Activated naive CD4-positive, alpha-beta T cell treated with anti-CD3 and anti-CD28 coated beads, Interleukin-2, amount 50 U/mL, for 16 hours (primary cell): ENCODE measurements around the gene TMEM238L.

Experiments used
- DNase-seq: peaks from one replicate; pipeline ENCODE4 v3.0.0-alpha.2; 2020

The TMEM238L gene

DNA sequence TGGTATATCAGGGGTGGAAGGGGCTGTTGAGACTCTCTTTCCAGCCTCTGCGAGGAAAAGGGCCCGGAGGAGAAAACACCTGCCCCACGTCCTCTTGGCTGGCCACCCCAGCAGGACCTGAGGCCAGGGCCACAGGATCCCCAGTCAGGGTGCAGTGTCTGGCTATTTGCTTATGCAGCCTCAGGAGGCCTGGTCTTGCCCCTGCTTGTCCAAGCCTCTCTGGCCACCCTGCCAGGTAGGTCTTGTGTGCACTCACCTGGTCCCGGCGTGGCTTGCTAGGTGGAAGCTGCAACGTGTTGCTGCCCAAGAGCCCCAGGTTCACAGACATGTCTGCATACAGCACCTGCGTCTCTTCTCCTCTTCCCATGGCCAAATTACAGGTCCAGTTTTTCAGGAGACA is 549 bp downstream of the TMEM238L start:
- no peak for DNase-seq

GRCh38 chr17:10802496-10803284 is 1.2 kb downstream of the TMEM238L start:
- no peak for DNase-seq

GRCh38 chr17:10799407-10799806 is 4.5 kb downstream of the TMEM238L start:
- no peak for DNase-seq

DNA sequence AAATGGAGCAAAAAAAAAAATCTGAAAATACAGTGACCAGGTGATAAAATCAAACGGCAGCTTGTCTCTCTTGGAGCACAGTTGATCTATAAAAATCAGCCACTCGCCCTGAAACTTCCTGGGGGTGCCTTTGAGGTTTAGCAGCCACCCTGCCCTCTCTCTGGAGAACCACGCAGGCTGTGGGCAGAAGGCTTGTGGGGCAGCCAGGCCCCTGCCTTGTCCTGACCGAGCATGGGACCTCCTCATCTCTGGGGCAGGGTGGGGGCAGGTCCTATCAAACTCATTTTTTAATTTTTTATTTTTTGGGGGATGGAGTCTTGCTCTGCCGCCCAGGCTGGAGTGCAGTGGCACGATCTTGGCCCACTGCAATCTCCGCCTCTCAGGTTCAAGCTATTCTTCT is 5.0 kb downstream of the TMEM238L start:
- DNase-seq: no peak

DNA sequence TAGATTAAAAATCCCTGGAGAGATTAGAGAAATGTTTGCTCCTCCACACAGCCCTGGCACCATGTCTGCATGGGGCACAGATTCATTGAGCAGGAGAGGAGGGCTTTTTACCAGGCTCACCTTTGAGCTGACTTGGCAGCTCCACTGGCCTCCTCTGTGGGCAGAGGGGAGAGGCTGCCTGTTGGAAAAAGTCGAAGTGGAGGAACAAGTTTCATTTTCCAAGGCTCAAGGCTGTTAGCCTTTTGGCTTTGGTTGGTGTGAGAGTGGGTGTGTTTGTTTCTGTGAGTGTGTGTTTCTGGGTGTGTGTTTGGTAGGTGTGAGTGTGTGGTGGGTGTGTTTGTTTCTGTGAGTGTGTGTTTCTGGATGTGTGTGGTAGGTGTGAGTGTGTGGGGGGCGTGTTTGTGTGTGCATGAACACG is 5.6 kb downstream of the TMEM238L start:
- DNase-seq: no peak

DNA sequence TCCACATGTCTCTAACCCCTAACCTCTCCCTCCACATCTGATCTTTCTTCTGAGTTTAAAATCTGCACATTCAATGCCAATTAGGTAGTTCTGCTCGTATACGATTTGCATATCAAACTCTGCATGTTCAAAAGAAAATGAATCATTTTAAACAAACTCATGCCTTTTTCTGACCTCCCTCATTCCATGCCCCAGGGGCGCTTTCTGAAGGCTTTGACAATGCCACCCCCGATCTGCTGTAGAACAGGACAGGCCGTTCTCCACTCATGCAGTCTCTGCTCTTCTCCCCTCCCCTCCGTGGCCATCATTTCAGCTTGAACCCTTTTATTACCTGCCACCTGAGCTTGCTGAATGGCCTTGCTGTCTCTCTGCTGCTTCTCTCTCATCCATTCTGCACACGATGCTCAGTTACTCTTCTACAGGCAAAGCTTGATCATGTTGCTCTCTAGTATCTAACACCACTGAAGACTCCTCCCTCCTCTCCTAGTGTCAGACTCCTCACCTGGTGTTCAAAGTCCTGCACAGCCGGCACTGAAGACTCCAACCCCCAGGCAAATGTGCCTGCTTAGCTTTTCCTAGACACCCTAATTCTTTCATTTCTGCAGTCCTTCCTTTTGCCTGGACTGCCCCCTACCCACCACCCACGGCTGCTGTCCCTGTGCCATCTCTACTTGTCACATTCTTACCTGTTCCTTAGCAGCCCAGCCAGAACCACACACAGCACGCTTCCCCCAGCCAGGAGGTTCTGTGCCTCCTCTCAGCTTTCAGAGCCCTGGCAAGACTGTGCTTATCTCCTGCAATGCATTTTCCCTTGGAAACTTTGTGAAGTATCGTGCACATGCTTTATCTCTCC is 6.2 kb downstream of the TMEM238L start:
- no peak for DNase-seq

DNA sequence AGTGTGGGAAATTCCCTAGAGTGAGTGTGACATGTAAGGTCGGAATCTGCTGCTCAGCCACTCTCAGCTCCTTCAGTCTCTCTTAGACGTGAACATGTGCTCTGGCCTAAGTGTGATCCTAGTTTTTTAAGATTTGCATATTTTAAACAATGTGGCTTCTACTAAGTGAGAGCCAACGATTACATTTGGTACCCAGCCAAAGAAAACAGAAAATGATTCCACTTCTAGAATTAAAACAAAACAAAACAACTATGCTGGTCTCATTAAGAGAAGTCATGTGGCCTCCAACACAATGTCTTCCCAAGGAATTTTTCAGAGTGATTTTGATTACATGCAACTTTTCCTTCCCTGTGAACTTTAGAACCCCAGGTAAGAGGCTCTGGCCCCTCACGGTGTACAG is 10.1 kb downstream of the TMEM238L start:
- DNase-seq: no peak

DNA sequence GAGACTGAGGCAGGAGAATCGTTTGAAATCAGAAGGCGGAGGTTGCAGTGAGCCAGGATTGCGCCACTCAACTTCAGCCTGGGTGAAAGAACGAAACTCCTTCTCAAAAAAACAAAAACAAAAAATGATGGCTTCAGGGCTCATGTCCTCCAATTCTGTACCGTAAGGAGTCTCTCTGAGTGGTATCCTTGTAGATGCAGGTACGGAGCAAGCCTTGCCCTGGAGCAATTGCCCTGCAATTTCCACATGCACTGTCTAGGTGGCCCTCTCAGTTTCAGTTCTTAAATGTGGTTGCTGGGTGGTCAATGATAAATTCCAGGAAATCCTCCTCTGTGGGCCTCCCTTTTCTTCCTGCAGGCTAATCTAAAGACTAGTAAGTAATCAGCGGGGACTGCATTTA is 10.6 kb downstream of the TMEM238L start:
- DNase-seq: no peak

GRCh38 chr17:10792151-10792550 is 11.7 kb downstream of the TMEM238L start:
- no peak for DNase-seq

GRCh38 chr17:10790491-10791401 is 13.2 kb downstream of the TMEM238L start:
- no peak for DNase-seq

DNA sequence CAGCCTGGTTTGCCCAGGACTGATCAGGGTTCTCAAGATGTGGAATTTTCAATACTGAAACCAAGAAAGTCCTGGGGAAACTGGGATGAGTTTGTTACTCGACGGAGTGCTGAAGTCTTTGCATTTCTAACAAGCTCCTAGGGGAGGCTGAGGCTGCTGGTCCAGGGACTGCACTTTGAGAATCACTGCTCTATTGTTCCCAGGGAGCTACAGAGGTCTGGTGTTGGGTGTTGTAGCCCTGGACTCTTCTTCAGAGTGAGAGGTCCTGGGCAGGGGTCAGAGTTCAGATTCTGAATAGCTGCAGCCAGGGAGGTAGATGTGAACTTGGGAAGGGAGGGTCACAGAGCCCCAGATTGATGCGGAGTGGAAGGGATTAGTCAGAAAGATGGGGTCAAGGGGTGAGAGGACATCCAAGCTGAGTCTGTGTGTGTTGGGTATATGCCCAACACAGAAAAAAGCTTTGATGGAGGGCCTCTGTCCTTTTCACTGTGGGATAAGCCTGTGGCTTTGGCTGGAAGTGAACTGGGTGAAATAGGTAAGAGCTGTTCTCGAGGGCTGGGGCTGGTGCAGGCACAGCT is 14.1 kb downstream of the TMEM238L start:
- no peak for DNase-seq

DNA sequence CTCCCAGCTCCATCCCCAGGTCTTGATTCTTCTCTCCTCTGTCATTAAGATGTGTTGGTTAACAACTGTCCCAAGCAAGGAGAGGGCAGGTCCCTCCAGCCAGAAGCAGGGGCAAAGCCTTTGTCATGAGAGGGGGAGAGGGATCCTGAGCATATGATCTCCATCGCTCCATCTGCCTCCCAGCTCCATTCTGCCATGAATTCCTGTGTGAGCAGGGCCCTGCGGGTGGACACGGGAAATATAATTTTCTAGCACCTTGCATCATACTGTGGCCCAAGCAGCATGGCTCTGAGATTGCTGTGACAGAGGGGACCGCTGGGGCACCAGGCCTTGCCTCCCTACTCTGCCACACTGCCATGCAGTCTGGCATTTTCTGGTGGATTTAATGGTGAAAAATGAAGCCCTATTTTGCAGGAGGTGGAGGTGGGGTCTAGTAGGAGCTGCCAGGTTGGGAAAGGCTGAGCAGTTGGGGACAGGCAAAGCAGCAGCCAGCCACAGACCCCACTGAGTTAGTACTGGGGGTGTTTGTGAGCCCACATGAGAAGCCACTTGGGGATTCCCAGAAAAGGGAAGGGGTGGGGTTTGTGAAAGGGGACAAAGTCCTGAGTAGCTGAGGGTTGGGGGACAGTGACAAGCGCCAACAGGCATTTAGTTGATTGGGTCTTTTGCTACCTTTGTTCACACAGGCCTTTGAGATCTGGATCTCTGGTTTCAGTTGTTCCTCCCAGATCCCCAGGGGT is 16.4 kb downstream of the TMEM238L start:
- DNase-seq: no peak

DNA sequence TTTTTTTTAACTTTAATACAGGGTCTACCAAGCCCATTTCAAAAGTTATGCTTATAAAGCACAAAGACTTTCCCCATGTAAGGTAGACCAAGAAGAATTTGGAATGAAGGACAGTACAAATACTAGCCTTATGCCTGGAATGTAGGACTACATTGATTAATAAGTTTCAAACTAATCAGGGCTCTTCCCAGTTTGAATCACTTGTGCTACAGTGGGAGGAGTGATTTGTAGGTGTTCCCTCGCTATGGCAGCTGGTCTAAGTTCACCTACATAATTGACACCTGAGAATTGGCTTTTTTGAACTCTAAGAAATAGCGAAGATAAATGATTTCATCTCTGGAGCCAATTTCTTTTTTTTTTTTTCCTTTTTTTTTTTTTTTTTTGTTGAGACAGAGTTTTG is 18.6 kb downstream of the TMEM238L start:
- DNase-seq: no peak

DNA sequence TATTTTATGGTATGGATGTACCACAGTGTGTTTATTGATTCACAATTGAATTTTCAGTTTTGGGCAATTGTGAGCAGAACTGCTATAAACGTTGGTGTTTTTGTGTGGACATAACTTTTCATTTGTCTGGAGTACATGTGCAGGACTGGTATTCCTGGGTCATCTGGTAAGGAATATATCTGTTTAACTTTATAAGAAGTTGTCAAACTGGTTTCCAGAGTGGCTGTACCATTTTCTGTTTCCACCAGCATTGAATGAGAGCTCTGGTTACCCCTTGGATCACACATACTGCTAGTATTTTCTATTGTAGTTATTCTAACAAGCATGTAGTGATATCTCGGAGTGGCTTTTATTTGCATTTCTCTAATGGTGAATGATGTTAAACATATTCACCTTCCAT is 24.3 kb downstream of the TMEM238L start:
- DNase-seq: no peak

GRCh38 chr17:10777890-10778289 is 26.0 kb downstream of the TMEM238L start:
- no peak for DNase-seq

- no peak for DNase-seq
Observed at GRCh38 chr17:10777131-10777807, 26.6 kb downstream of the TMEM238L start.

GRCh38 chr17:10776381-10776780 is 27.5 kb downstream of the TMEM238L start:
- DNase-seq: no peak

GRCh38 chr17:10775740-10776356 is 28.1 kb downstream of the TMEM238L start:
- DNase-seq: no peak

GRCh38 chr17:10775058-10775457 is 28.8 kb downstream of the TMEM238L start:
- DNase-seq: no peak

DNA sequence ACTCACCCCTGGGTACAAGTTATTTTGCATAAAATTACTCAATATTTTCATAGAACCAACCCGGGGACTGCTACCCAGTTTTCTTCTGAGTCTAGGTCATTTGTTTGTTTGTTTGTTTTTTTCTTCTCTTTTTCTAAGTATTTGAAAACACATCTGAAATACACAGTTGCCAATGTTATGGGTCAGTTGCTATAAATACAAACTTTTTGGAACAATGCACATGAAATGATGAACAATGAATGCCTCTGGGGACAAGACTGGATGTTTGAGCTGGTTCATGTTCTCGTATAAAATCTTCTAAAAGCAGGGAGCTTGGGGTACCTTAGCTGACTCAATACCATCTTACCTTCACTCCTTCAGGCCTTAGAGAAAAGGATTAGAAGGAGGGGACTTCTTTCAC is 30.5 kb downstream of the TMEM238L start:
- no peak for DNase-seq
